HG03457 (cell line): ENCODE measurements around the gene PTX4.

Source experiments
- ATAC-seq: cut with Tn5 transposase; IDR thresholded peaks from one replicate; pipeline ENCODE4 v1.9.1; 2021; ENCODE audit warnings: moderate number of reproducible peaks; ENCODE audit not compliant: unreplicated experiment

The PTX4 gene

DNA sequence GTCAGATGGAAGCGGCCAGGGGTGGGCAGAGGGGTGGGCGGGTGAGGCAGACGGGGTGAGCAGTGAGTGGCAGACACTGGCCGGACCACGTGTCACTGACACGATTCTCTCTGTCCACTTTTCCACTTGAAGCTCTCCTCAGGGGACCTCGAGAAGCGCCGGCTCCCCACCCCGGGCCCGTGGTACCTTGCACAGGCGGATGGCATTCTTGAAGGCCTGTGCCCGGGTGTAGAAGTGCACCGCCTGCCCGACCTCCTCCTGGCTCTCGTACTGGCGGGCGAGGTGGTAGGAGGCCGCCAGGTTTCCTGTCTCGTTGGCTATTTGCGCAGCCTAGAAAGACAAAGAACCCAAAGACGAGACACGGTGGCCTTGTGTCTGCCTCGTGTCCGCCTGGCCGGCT, 35.6 kb upstream of the PTX4 start:
- ATAC-seq, result no peak

DNA sequence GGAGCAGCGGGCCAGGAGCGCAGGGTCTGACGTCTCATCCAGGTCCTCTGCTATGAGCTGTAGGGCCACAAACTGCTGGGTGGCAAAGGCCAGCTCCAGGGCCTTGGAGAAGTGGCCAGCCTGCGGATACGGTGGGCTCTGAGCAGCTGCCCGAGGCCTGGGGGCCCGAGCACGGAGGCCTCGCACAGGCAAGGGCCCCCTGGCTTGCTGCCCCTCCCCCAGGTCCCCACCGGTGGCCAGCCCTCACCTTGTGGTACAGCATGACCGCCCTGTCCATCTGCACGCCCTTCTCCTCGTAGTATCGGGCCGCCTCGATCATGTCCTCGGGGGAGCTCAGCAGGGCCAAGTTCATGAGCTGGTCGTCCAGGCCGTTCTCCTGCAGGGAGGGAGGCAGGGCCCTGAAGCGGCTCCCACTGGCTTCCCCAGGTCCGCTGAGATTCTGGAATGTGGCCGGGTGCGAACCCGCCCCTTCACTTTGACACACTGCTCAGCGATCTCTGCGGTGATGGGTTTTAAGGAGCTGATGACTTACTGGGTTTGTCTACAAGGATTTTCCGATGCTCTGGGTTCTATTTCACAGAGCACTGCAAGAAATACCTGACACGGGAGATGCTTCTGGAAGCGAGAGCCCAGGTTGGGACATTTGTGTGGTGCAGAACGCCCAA, 35.0 kb upstream of the PTX4 start:
- ATAC-seq, result no peak

DNA sequence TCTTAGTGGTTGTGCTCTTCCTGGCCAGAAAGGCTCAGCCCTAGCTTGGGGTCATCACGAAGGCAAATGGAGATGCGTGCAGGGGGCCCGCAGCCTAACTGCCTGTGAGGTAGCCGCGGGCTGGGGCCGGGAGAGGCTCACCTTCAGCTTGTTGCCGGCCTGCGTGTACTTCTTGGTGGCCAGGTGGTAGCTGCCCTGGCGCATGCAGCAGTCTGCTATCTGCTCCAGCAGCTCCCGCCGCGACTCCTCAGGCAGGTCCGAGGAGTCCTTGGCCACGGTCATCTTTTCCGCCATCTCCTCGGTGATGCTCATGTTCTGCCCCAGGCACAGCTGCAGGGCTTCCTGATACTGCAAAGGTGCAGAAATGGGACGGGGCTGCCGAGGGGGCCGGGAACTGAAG, 31.7 kb upstream of the PTX4 start:
- ATAC-seq, result no peak

- ATAC-seq, result no peak
Observed at GRCh38 chr16:1519831-1520230, 31.1 kb upstream of the PTX4 start.

GRCh38 chr16:1518626-1519135, 29.9 kb upstream of the PTX4 start:
- no peak for ATAC-seq

GRCh38 chr16:1514507-1514906, 25.8 kb upstream of the PTX4 start:
- ATAC-seq, result no peak

- no peak for ATAC-seq
Observed at GRCh38 chr16:1512774-1513173, 24.0 kb upstream of the PTX4 start.

GRCh38 chr16:1511662-1512569, 23.2 kb upstream of the PTX4 start:
- ATAC-seq, result no peak

GRCh38 chr16:1510941-1511351, 22.2 kb upstream of the PTX4 start:
- ATAC-seq, result no peak

DNA sequence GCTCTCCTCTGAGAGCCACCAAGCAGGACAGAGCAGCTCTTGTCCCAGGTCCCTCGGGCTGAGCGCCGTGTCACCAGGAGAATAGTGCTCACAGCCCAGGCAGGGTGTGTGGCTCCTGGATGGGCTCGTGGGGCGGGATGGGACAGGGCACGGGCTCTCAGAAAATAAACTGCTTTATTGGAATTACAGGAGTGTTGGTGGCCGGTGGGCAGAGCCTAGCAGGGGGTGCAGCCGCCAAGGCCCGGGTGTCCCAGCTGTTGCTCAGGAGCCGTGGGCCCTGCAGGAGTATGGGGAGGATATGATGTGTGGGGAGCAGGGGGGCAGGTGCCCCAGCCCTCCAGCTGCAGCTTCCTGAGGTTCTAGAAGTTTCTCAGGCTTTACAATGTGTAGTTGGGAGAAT, 21.5 kb upstream of the PTX4 start:
- no peak for ATAC-seq

GRCh38 chr16:1509307-1510221, 20.8 kb upstream of the PTX4 start:
- no peak for ATAC-seq

- ATAC-seq, result no peak
Observed at GRCh38 chr16:1508494-1509187, 19.9 kb upstream of the PTX4 start.

- no peak for ATAC-seq
Observed at GRCh38 chr16:1506494-1507213, 17.9 kb upstream of the PTX4 start.

GRCh38 chr16:1505912-1506311, 17.2 kb upstream of the PTX4 start:
- ATAC-seq, result no peak

- no peak for ATAC-seq
Observed at GRCh38 chr16:1505073-1505844, 16.5 kb upstream of the PTX4 start.

DNA sequence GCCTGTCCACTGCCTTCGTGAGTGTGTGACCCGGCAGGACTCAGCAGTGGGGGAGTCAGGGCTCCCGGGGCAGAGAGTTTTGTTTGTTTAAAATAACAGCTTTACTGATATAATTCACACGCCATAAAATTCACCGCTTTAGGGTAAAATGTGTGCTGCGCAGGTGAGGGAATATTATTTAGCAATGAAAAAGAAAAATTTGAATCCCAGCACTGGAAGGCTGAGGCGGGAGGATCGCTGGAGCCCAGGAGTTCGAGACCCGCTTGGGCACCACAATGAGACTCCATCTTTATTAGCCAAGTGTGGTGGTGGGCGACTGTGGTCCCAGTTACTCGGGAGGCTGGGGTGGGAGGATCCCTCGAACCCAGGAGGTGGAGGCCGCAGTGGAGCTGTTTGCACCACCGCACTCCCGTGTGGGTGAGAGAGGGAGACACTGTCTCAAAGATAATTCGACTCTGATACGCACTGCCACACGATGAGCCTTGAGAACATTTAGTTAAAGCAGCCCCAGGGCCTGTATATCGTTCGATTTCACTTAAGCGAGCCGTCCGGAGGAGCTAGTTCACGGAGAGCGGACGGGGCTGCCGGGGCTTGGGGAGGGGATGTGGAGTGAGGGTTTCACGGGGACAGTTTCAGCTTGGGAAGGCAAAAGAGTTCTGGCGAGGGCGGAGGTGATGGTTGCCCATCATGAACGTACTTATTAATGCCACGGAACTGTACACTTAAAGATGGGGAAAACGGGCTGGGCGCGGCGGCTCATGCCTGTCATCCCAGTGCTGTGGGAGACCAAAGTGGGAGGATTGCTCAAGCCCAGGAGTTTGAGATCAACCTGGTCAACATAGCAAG, 14.6 kb upstream of the PTX4 start:
- ATAC-seq, result no peak

- no peak for ATAC-seq
Observed at GRCh38 chr16:1502092-1503004, 13.6 kb upstream of the PTX4 start.
